Pulmonary artery endothelial cell (primary cell): Measurements from ENCODE around the gene DENND1A. TPM values are rescaled to one million over a fixed set of nuclear protein-coding genes. Genes with fewer than 3 reads are reported as not detected.

Experiments
- DNase-seq: peaks from one replicate; pipeline ENCODE4 v3.0.0-alpha.2; 2011; ENCODE audit warnings: low read depth, low spot score
- total RNA-seq: library from RNA; depleted of rRNA; stranded (reverse); fragments of >200 nt; gene quantifications from 2 replicates; pipeline ENCODE4 v1.2.3, GENCODE V29; 2014

Gene DENND1A
- total RNA-seq, 1 donor from 2014 or later: 11.7 TPM

DNA sequence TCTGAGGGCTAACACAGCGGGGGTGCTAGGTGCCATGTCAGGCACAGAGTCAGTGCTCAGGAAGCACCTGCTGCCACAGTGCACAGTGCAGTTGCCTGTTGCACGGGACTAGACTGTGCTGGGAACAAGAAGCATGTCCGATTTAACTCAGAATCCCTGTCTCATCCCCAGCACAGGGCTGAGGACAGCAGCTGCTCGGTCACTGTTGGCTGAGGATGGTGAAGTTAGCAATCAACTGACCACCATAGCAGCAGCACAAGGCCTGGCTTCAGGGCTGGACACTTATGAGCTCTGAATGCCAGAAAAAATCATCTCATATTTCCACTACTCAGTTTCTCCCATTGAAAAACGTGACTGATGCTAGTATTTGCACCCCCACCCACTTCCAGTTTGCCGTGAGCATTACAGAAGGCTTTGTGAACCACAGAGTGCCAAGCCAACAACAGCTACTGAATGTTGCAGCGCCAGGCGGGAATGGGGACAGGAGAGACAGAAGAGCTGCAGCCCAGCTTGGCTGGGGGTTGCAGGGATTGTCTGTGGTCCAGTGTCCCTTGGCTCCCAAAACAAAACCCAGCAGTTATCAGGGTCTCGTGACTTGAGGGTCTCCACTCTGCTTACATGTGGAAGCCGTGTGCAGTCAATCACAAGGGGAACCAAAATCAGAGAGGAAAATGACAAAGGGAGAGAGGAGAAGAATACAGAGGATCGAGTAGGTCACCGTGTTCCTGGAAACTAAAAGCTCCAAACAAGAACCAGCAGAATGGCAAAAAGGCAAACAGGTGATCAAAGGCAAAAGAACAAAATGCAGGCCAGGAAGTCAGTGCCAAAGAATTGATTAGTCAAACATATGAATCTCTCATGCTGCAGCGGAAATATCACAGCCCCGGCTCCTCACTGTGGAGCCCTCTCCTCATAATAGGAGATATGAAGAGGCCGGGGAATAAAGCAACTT lies 418.3 kb downstream of the DENND1A start:
- no peak for DNase-seq

DNA sequence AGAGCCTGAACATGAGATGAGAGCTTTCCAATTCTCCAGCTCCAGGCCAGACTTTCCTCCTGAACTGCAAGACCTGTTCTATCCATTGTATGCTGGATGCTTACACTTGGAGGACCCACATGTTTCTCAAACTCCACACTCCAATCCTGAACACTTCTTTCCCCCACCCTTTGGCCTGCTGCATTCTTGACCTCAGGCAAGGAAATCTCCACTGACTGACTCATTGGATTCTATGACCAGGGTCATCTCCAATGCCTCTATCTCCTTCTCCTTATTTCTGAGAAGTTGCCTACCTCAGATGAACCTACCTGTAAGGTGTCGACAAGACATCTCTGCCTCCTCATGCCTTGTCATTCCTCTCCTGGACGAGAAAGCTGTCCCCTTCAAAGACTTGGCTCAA lies 420.3 kb downstream of the DENND1A start:
- no peak for DNase-seq

DNA sequence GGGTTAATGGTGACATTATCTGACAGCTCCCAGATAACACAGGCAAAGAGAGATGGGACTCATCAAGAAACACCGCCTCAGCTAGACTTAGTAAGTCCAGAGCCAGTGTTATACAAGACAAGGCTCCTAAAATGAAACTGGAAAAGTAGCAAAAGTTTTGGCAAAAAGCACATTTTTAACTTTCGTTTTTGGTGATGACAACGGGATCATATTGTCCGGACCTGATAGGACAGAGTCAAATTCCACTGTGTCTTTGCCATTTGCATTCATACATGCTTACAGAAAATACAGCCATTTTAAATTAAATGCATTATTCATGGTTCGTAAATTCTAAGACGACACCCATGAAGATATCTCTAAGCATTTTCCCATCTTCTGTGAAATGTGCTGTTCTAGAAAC lies 421.9 kb downstream of the DENND1A start:
- DNase-seq: no peak

DNA sequence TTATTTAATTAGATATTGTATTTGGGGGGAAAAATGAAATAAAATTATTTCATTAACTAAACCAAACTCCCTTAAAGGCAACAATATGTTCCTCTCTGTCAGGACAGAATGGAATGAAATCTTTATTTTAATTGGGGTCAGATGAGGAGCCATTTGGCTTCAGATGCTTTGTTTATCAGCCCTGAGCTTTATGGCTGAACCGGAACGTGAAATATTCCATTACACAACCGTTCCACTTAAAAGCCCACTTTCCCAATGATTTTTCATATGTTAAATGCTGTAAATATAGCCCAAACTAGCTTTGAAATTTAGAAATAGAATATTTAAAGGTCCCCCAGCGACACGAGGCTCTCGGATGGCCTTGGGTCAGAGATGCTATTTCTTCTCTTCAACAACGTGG lies 424.4 kb downstream of the DENND1A start:
- no peak for DNase-seq

DNA sequence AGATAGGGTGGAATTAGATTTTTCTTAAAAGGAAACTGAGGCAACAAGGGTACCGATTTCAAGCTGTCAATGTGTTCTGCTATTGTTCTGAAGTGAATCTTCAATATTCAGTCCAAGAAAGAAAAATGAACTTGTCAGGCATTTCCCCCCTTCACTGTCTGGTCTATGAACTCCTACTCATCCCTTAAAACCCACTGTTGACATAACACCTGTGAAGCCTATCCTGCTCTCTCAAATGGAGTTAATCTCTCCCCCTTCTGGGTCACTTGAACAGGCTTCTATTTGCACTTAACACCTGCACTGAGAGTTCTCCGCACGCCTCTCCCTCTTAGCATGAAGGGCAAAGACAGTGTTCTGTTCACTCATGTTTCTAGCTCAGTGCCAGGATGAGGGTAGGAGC lies 429.6 kb downstream of the DENND1A start:
- DNase-seq: no peak

DNA sequence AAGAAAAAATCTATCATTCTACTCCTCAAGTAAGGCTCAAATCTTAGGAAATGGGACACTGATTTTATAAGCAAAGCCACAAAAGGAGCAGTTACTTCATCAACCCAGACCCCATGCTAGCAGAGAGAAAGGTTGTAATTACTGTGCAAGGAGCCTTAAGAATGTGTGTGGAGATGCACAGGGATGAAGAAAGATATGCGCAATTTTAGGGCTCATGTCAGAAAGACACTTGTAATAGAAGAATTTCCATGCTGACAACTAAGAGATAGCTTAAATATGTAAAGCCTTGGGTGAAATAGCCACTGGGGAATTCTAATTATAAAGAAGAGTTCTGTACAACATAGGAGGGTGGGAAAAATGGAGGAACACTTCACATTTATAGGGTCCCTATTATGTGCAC lies 432.1 kb downstream of the DENND1A start:
- DNase-seq: no peak

DNA sequence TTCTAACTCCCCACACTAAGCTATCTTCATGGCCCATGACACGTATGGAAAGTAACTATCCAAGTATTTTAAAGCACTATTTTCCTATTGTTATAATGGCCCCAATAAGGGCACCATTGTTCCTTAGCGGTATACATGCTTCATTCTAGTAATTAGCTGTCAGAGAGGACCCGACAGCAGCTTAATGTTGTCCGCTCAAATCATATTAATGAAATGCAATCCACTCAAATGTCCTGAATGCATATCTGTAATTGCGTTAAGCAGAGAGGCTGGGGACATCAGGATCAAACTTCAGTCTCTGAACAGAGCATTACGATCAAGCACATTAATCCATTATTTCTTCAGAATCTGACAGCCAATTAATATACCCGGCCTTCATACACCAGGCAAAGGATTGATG lies 434.2 kb downstream of the DENND1A start:
- DNase-seq: no peak

DNA sequence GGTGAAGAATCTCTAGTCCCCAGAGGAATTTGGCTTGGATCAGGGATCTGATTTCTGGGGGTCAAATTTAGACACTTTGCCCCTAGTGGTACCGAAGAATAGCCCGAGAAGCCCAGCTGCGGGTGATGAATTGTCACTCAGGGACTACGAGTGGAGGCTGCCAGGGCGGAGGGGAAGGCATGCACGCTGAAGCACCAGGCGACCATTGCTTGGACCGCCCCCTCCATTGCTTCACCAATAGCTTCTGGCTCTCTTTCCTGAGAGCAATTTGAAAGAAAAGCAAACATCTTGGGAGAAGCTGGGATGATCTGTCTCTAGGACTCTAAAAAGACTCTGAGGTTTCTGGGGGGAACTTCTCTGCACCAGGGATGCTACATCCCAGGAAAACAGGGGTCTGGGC lies 436.3 kb downstream of the DENND1A start:
- no peak for DNase-seq

DNA sequence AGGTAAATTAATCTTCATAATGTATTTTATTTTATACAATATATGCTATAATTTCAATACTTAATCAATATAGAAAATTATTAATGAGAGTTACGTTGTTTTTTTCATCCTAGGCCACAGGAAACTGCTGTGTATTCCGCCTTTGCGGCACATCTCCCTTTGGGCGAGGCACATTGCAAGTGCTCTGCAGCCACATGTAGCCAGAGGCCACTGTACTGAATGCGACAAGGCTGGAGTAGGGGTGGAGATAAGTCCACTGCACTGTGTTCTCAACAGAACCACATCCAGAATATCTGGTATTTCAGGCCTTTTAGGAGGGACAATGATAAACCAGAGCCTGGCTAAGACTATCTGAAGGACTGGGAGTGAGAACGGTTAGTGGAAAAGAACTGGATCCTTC lies 439.2 kb downstream of the DENND1A start:
- no peak for DNase-seq

DNA sequence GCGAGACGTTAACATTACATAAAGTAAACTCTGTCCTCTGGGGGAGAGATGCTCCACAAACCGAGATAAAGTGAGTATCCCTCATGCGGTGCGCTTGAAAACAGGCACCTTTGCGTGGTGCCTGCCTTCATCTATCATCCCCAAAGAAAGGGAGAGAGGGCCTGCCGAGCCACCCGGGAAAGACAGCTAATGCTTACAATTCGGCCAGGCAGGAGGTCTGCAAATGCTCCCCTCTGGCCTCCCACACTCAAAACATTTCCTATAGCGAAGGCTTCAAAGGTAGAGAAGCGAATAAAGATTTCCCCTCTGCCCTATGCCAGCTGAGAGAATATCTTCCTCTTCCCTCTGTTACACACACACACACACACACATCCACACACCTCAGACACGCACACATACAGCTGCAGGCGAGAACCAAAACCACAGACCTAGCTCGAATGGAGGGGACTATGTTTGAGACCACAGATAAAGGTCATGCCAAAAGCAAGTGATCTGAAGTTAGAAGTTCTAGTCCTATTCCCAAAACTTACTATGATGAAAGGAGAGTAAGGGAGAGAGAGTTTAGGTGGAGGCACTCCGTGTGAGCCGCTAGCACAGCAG lies 441.1 kb downstream of the DENND1A start:
- no peak for DNase-seq

DNA sequence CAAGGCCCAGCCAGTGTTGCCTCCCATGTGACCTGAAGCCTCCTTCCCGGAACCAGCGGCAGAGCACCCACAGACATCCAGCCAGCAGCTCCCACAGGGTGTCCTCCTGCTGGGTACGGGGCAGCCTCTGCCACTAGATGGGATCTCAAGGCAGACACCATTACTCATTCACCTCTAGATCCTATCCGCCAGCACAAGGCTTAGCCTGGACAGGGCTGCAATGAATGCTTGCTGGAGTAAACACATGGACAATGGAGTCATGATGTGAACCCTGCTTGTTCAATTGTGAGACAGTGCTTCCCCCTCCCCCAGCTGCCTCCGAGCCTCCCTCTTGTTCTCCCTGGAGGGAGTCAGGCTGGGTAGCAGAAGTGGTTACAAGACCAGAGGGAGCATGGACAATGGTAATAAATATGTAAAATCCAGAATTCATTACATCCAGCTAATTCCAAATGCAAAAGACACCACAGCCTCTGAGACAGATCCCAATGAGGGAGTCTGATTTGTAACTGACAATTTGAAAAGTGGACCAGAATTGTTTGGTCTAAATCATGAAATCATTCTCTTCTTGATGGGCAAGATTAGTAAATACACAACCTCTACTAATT lies 441.9 kb downstream of the DENND1A start:
- DNase-seq: no peak

DNA sequence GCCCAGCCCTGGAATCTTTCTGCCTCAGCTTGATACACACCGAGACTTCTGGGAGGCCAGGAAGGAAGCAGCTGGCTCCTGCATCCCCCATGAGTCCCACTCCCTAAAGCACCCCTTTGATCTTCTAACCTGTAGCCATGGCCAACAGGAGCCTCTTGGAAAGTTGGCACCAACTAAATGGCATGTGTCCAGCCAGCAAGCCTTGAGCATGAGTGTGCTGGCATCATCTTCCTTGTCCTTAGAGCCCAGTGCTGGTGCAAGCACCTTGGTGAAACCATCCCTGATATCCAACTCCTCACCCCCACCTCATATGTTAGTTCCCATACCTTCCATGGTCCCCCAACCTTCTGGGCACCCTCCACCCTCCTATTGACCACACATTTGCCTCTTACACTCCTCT lies 443.5 kb downstream of the DENND1A start:
- no peak for DNase-seq

DNA sequence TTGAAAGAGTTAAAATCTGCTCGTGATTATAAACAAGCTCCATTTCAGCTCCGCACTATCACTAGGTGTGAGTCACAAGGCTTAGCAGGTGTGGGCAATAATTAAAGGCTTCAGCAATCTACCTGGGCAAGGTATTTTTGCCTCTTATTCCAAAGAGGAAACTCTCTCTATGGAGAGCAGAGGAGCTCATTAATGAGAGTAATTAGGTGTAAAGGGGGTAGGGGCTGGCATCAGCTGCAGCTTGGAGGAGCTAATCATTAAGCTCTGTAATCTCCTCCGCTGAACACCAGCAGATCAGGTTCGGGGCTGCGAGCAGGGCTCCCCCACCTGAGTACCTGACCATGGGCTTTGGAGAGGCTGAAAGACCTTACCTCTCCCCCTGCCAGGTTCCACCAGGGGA lies 444.7 kb downstream of the DENND1A start:
- DNase-seq: no peak

DNA sequence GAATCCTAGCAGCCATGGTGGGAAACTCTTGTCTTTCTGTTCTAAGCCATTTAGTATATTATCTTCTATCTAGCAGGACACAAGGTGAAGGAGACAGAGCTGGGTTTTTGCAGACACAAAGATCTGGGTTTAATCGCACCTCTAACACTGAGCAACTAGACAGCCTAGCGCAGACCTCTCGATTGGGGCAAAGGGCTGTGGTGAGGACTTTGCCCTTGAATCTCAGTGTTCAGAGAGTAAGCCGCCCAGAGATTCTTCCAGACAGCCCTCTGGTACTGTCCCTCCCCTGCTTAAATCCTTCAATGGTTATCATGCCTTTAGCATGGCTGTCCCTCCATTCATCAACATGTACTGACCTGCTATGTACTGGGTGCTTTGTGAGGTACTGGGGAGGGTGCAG lies 445.8 kb downstream of the DENND1A start:
- no peak for DNase-seq

DNA sequence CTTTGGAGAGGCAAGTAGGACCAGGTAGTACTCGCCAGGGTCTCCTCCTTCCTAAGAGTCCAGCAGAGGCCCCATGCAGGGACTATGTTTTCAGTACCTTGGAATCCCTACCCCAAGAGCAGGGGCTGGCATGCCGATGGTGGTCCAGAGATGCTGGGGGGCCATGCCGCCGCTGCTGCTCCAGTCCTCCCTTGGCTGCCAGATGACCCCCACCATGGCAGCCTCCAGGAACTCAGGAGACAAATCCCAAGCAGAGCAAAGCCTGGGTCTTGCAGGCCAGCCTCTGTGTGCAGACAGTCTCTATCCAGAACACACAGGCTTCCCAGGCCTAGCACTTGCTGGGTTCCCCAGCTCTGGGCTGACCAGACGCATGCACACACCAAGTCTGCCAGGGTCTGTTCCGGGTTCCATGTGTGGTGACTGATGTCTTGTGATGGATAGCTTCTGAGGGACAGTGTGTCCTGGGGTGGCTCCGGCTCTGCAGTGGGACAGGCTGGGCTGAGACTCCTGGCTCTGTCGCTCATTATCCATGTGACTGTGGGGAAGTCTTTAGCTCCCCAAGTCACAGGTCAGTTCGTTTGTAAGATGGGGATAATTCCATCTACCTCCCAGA lies 446.6 kb downstream of the DENND1A start:
- no peak for DNase-seq

DNA sequence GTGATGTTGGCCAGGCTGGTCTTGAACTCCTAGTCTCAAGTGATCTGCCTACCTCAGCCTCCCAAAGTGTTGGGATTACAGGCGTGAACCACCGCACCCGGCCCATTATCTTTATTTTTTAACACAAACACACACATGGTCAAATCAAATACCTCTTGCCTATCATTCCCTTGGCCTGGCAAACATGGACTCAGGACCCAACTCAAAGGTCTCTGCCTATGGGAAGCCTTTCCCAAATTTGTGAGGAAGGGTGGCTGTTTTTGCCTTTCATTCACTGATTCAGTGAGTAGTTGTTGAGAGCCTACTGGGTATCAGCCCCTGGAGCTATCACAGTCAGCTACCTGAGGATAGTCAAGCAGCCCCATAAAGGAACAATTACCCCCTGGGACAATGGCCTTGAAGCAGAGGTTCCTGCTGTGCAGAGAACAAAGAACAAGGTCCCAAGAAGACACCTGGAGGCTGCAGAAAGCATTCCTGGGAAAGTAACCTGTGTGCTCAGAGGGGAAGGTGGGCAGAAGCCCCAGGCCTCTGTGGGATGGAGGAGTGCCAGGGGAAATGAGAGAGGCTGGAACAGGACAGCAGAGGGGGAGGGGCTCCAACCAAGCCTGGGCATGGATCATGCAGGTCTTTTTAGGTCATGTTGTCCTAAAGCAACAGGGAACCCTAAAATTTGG lies 447.5 kb downstream of the DENND1A start:
- DNase-seq: no peak

DNA sequence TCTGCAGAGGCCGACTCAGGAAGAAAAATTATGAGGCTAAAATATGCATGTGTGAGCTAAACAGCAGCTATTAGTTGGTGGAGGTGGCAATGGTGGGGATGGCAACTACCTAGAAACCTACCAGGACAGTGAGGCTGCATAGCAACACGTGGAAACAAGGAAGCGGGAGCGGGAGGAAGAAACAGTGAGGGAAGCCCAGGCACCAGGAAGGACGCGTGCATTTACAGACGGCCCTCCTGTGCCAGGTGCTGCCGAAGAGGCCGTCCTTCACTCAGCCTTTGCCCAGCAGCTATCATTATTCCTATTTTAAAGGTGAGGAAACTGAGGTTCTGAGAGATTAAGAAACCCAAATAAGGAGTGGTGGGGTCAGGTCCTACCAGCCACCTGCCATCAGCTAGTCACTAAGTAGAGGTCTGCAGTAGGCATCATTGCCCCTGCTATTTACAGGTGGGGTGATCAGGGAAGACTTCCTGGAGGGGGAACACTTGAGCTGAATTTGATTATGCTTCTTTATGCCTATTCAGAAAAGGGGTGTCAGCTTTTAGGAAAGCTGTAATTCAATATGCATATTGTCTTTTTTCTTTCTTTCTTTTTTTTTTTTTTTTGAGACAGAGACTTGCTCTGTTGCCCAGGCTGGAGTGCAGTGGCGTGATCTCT lies 448.6 kb downstream of the DENND1A start:
- no peak for DNase-seq

DNA sequence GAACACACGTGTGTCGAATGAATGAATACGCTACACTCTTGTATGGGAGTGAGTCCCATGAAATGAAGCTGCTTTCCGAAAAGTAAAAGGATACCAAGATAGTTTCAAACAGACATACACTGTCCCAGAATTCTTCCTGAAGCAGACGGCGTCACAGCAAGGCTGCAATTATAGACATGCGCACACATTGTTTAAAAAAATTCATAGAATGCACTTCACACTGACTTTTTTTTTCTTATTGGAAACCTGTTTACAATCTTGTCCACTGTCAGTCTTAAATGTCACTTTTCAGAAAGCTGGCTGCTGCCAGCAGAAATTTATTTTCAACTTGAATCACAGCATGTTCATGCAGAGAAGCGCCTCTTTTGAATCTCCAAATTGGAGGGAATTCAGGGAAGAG lies 449.1 kb downstream of the DENND1A start:
- no peak for DNase-seq

DNA sequence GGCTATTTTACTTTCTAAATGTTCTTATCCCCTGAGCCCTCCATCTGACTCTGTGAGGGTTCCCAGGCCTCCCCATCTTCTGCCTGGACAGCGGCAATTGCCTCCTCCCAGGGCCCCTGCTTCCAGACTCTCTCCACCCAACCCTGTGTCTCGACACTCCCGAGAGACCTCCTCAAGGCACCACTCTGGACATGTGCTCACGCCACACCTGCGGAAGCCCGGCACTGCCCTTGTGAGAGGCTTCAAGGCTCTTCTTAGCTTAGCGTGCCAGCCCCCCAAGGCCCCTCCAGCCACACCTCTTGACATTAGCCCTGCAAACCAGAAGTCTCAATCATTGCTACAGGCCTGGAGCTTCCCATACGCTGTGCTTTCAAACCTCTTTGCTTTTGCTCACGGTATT lies 449.8 kb downstream of the DENND1A start:
- DNase-seq: no peak

DNA sequence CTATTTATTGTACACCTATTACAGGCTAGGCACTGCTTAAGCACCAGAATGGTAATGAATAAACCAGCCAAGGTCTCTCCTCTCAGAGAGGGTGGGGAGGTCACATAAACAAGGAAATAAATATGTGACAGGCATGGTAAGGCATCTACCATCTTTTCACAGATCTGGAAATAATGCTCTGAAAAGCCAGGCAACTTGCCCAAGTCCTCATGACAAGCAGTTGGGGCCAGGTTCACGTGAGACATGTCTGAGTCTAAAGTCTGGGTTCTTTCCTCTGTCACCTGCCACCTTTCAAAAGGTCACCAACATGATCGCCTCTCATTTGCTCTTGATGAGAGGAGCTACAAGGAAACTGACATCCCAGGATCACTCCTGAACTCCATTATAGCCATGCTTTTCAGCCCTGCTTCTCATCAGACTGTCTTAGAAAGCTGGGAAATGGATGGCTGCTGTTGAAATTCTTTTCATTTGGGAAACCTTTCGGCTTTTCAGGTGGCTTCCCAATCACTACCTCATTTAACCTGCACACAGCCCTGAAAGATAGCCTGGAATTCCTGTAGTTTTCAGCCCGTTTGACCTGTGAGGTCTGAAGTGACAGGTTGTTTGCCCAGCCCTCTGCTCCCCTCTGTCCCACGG lies 450.8 kb downstream of the DENND1A start:
- DNase-seq: no peak

DNA sequence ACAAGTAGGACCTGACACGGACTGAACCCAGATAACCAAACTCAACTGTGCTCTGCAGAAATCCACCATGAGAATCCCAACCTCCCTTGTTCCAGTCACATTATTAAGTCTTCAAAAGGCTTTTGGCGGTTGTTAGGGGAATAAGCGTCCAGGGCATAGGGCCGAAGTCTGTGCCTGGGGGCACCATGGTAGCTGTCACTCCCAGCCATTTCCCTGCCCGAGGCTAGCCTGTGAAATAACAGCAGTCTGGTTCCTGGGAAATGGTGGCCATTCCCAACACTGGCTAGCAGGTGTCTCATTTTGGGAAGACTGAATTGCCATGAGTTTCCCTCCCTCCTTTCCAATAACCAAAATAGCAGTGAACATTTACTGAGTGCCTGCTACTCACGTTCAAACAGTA lies 451.8 kb downstream of the DENND1A start:
- DNase-seq: no peak
